SJCRH30 (cell line): ENCODE results near the gene CNTN4. TPM values are rescaled to one million over a fixed set of nuclear protein-coding genes. Genes with fewer than 3 reads are reported as not detected.

ENCODE experiments used
- DNase-seq, 2 experiments: peaks; one replicate each; pipeline ENCODE4 v3.0.0-alpha.2; 2015 to 2020
- H3K27ac ChIP-seq: fragments of 250-450 bp; sonication (Bioruptor Pico); 2 replicates; pipeline ENCODE4 v1.5.1; 2020; ENCODE audit warnings: mild to moderate bottlenecking, moderate library complexity
- H3K27me3 ChIP-seq: fragments of 250-450 bp; sonication (Bioruptor Pico); 2 replicates; pipeline ENCODE4 v1.5.1; 2020; ENCODE audit warnings: mild to moderate bottlenecking, moderate library complexity
- H3K36me3 ChIP-seq: fragments of 250-450 bp; sonication (Bioruptor Pico); 2 replicates; pipeline ENCODE4 v1.5.1; 2020; ENCODE audit warnings: mild to moderate bottlenecking, moderate library complexity
- H3K4me1 ChIP-seq: fragments of 250-450 bp; sonication (Bioruptor Pico); 2 replicates; pipeline ENCODE4 v1.5.1; 2020; ENCODE audit warnings: mild to moderate bottlenecking, moderate library complexity
- H3K4me3 ChIP-seq: fragments of 250-450 bp; sonication (Bioruptor Pico); 2 replicates; pipeline ENCODE4 v1.5.1; 2020; ENCODE audit warnings: mild to moderate bottlenecking, moderate library complexity
- H3K9me3 ChIP-seq: fragments of 250-450 bp; sonication (Bioruptor Pico); replicated peaks from 2 replicates; pipeline ENCODE4 v1.5.1; 2020; ENCODE audit warnings: mild to moderate bottlenecking, moderate library complexity
- total RNA-seq: library from RNA; depleted of rRNA; stranded (reverse); fragments of >200 nt; shearing (Covaris generic); gene quantifications from 2 replicates; pipeline ENCODE4 v1.2.3, GENCODE V29; 2014

The CNTN4 gene
- total RNA-seq, 1 experiment from 2014 or later = 7.6 TPM

DNA sequence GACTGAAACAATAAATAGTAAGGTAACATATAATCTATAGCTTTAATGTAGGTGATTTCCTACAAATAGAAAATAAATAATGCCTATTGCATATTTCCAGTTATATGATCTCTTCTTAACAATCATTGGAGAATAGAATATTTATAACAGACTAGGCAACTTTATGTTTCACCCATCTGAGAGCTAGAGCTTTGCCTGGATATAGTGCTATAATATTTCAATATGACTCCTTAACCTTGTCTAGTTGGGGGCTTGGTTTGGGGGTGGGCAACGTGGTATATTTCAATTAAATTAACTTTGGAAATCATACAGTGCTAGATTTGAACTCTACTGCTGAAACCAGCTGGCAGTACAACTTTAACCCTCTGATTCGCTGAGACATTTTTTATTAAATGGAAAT, 265.2 kb downstream of the CNTN4 start:
- Histone ChIP-seq H3K27ac (no peak overlapping the region), H3K27me3 (no peaks in the 10 kb centered on the region), H3K4me3 (no peak overlapping the region), H3K4me1 (no peaks in the 10 kb centered on the region), H3K9me3 (no peaks in the 10 kb centered on the region), H3K36me3 (no peaks in the 10 kb centered on the region)
- DNase-seq = no peak

- Histone ChIP-seq H3K36me3 (no peaks in the 10 kb centered on the region), H3K27ac (no peak overlapping the region), H3K9me3 (no peaks in the 10 kb centered on the region), H3K4me1 (no peaks in the 10 kb centered on the region), H3K4me3 (no peak overlapping the region), H3K27me3 (no peaks in the 10 kb centered on the region)
- no peak for DNase-seq
Measured at GRCh38 chr3:2370317-2370716, 271.7 kb downstream of the CNTN4 start.

DNA sequence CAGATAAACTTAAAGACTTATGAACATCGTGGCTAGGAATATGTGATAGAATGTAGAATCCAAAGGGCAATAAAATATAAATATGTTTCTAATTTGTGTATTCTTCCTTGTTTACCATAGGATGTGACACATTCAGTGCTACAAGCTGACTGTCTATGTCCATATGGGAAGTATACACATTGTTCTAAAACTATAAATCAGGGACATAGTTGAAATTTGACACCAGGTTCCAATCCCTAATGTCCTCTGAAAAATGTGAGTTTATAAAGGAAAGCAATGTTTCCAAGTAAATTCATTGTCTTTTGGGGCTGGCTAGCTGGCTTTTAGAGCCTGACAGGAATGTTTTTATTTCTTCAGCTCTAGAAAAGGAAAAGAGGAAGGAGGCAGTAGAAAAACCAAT, 273.6 kb downstream of the CNTN4 start:
- no peak for DNase-seq
- Histone ChIP-seq H3K4me3 (no peak overlapping the region), H3K4me1 (no peaks in the 10 kb centered on the region), H3K27me3 (no peaks in the 10 kb centered on the region), H3K36me3 (no peaks in the 10 kb centered on the region), H3K27ac (no peak overlapping the region), H3K9me3 (no peaks in the 10 kb centered on the region)

- Histone ChIP-seq H3K9me3 (no peaks in the 10 kb centered on the region), H3K4me1 (no peaks in the 10 kb centered on the region), H3K4me3 (no peak overlapping the region), H3K36me3 (no peaks in the 10 kb centered on the region), H3K27ac (no peak overlapping the region), H3K27me3 (no peaks in the 10 kb centered on the region)
- no peak for DNase-seq
Measured at GRCh38 chr3:2375376-2375775, 276.7 kb downstream of the CNTN4 start.

DNA sequence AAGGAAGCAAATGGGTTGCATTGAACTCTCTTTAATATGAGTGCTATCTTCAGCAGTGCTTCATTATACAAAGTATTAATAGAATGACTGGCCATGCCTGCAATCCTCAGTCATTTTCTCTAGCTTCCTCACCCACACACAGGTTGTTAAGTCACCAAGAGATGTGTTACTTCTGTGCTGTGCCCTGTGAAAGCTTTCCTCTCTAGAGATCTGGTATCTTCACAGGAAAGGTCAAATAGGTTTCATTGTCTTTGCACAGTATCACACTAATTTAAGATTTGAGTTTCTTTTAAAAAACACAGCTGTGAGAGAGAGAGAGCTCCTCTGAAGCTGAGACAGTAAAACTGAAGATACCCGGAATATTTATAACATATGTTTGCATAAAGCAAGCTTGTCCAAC, 278.6 kb downstream of the CNTN4 start:
- no peak for DNase-seq
- no peaks in the 10 kb centered on the region for H3K4me1 ChIP-seq
- H3K27me3 ChIP-seq = no peaks in the 10 kb centered on the region
- no peaks in the 10 kb centered on the region for H3K36me3 ChIP-seq
- H3K4me3 ChIP-seq = no peak overlapping the region
- no peak overlapping the region for H3K27ac ChIP-seq
- H3K9me3 ChIP-seq = no peaks in the 10 kb centered on the region

- Histone ChIP-seq H3K27ac (no peak overlapping the region), H3K4me3 (no peak overlapping the region), H3K27me3 (no peaks in the 10 kb centered on the region), H3K4me1 (no peaks in the 10 kb centered on the region), H3K36me3 (no peaks in the 10 kb centered on the region), H3K9me3 (no peaks in the 10 kb centered on the region)
- no peak for DNase-seq
Measured at GRCh38 chr3:2390926-2391532, 292.4 kb downstream of the CNTN4 start.

DNA sequence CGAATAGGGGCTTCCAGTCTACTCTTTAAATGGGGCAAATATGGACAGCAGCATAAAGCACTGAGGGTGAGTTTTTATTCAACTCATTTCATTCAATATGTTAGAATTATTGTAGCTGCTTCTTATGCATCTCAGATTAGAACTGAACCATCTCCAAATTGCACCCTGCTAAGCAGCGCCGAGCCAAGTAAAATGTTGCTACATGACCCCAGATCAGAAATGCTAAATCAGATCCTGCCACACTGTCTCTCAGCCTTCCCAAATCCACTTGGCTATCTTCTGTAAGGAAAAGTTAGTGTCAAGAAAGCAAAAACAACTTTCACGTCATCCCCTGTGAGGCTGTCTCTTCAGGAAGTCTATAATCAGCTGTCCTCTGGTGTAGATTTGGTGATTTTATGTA, 293.2 kb downstream of the CNTN4 start:
- H3K27me3 ChIP-seq = no peaks in the 10 kb centered on the region
- no peak overlapping the region for H3K4me3 ChIP-seq
- no peaks in the 10 kb centered on the region for H3K36me3 ChIP-seq
- DNase-seq = no peak
- no peaks in the 10 kb centered on the region for H3K4me1 ChIP-seq
- no peak overlapping the region for H3K27ac ChIP-seq
- no peaks in the 10 kb centered on the region for H3K9me3 ChIP-seq

GRCh38 chr3:2392981-2393380, 294.3 kb downstream of the CNTN4 start:
- no peak for DNase-seq
- no peaks in the 10 kb centered on the region for H3K27me3 ChIP-seq
- H3K9me3 ChIP-seq = no peaks in the 10 kb centered on the region
- no peaks in the 10 kb centered on the region for H3K4me1 ChIP-seq
- H3K27ac ChIP-seq = no peak overlapping the region
- H3K4me3 ChIP-seq = no peak overlapping the region
- H3K36me3 ChIP-seq = no peaks in the 10 kb centered on the region

GRCh38 chr3:2415083-2415482, 316.4 kb downstream of the CNTN4 start:
- H3K9me3 ChIP-seq = no peaks in the 10 kb centered on the region
- H3K4me1 ChIP-seq = no peaks in the 10 kb centered on the region
- DNase-seq = no peak
- no peaks in the 10 kb centered on the region for H3K27me3 ChIP-seq
- H3K36me3 ChIP-seq = no peaks in the 10 kb centered on the region
- H3K4me3 ChIP-seq = no peak overlapping the region
- H3K27ac ChIP-seq = no peak overlapping the region

- Histone ChIP-seq H3K4me3 (no peak overlapping the region), H3K27ac (no peak overlapping the region), H3K9me3 (no peaks in the 10 kb centered on the region), H3K36me3 (no peaks in the 10 kb centered on the region), H3K27me3 (no peaks in the 10 kb centered on the region), H3K4me1 (no peaks in the 10 kb centered on the region)
- DNase-seq = no peak
Measured at GRCh38 chr3:2420919-2421318, 322.3 kb downstream of the CNTN4 start.

GRCh38 chr3:2423143-2423542, 324.5 kb downstream of the CNTN4 start:
- no peaks in the 10 kb centered on the region for H3K36me3 ChIP-seq
- H3K4me1 ChIP-seq = no peaks in the 10 kb centered on the region
- no peak overlapping the region for H3K4me3 ChIP-seq
- no peaks in the 10 kb centered on the region for H3K27me3 ChIP-seq
- no peak for DNase-seq
- H3K27ac ChIP-seq = no peak overlapping the region
- no peaks in the 10 kb centered on the region for H3K9me3 ChIP-seq

- H3K27ac ChIP-seq = no peak overlapping the region
- H3K36me3 ChIP-seq = no peaks in the 10 kb centered on the region
- no peaks in the 10 kb centered on the region for H3K4me1 ChIP-seq
- DNase-seq = no peak
- H3K27me3 ChIP-seq = no peaks in the 10 kb centered on the region
- H3K9me3 ChIP-seq = no peaks in the 10 kb centered on the region
- no peak overlapping the region for H3K4me3 ChIP-seq
Measured at GRCh38 chr3:2441558-2441957, 342.9 kb downstream of the CNTN4 start.

GRCh38 chr3:2446146-2446545, 347.5 kb downstream of the CNTN4 start:
- no peak for DNase-seq
- Histone ChIP-seq H3K9me3 (no peaks in the 10 kb centered on the region), H3K36me3 (no peaks in the 10 kb centered on the region), H3K27ac (no peak overlapping the region), H3K27me3 (no peaks in the 10 kb centered on the region), H3K4me1 (no peaks in the 10 kb centered on the region), H3K4me3 (no peak overlapping the region)

- Histone ChIP-seq H3K27me3 (no peaks in the 10 kb centered on the region), H3K9me3 (no peaks in the 10 kb centered on the region), H3K27ac (no peak overlapping the region), H3K4me3 (no peak overlapping the region), H3K4me1 (no peaks in the 10 kb centered on the region), H3K36me3 (no peaks in the 10 kb centered on the region)
- DNase-seq = no peak
Measured at GRCh38 chr3:2452249-2452648, 353.6 kb downstream of the CNTN4 start.

DNA sequence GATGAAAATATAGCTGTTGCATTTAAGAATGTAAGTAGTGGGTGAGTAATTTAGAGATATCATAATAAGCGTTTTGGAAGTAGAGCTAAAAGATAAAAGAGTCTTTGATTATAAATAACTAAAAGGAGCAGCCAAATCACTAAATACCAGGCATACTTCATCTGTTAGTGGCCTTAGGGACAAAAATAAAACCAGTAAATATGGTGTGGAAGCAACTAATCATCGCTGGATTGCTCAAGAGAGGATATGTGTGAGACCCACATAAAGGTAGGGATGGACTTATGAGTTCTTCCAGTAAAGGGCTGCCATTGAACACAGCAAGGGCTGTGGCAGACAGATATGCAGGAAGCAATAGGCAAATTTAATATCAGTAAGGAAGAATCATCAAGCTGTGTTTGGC, 356.2 kb downstream of the CNTN4 start:
- Histone ChIP-seq H3K4me3 (no peak overlapping the region), H3K9me3 (no peaks in the 10 kb centered on the region), H3K4me1 (peaks cover 13% of the 10 kb centered on the region), H3K36me3 (no peaks in the 10 kb centered on the region), H3K27ac (no peak overlapping the region), H3K27me3 (no peaks in the 10 kb centered on the region)
- DNase-seq = no peak

DNA sequence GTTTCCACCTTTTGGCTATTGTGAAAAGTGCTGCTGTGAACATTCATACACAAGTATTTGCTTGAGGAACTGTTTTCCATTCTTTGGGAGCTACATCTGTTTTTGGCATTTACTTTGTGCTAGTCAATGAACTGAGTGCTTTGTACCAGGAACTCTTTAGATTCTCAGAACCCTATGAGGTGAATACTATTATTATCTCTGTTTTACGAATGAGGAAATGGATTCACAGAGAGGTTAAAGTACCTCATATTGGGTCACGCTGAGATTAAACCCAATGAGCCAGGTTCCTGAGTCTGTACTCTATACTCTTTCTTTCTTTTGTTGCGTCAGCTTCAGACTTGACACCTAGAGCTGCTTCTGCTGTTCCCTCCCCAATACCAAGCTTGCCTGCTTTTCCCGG, 358.1 kb downstream of the CNTN4 start:
- H3K27me3 ChIP-seq = no peaks in the 10 kb centered on the region
- H3K27ac ChIP-seq = no peak overlapping the region
- no peak for DNase-seq
- H3K4me3 ChIP-seq = no peak overlapping the region
- H3K36me3 ChIP-seq = no peaks in the 10 kb centered on the region
- H3K9me3 ChIP-seq = no peaks in the 10 kb centered on the region
- H3K4me1 ChIP-seq = peaks cover 15% of the 10 kb centered on the region
